Transverse colon (tissue), 1 donor: ENCODE measurements around the gene TNS3.

Source experiments
- EP300 ChIP-seq: sonication (generic); formaldehyde crosslinking; IDR thresholded peaks from one replicate; pipeline ENCODE4 v1.6.1; 2017; ENCODE audit warnings: antibody characterized with exemption, low read depth
- POLR2A ChIP-seq: fragments of 450-650 bp; IDR thresholded peaks from one replicate; pipeline ENCODE4 v1.6.1; 2016; ENCODE audit warnings: antibody characterized with exemption, mild to moderate bottlenecking, moderate library complexity

DNA sequence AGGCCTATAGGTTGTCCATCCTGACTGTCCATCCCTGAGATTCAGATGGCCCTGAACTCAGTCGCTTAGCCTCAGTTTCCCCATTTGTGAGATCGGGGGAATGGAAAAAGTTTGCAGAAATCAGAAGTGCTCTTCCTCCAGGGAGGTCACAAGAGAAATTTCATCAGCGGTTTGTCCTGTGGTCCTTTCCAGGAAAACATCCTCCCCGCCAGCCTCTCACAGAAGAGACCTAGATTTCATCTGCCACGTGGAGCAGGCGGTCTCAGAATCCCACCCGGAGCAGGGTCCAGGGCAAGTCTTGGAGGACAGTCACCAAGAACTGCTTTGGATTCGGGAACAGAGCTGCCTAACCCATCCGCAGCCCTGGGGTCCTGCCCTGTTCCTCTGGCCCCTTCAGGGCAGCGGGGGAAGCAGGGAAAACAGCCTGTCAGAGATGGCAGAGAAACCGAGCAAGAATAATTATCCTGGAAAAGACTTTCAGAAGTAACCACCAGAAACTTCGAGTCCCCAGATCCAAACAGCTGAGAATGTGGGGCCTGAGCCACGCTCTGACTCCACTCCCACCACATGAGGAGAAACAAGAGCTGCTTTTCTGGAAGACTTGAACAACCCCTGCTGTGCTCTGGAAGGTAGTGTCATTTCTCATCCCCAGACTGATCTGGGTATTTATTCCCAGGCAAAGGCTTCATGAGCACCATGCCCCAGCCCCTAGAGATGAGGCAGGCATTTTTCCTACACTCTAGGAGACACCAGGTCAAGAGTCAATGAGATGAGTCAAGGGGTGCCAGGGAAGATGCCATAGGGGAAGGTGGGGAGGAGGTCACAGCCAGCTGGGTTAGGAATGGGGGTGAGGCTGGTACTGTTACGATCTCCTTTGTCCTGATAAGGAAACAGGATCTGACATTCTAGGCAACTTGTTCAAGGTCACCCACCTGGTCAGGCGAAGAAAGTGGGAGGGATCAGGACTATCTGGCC lies 1.1 kb upstream of the TNS3 start:
- no peak for TF ChIP-seq EP300
- no peak for TF ChIP-seq POLR2A
